Stimulated activated CD4-positive, alpha-beta T cell treated with anti-CD3 and anti-CD28 coated beads, Interleukin-12 subunit alpha, Interleukin-12 subunit beta, amount 100 ng/mL, for 24 hours (primary cell): ENCODE measurements around the gene GPR17.

ENCODE experiments used
- DNase-seq, 2 experiments: peaks; one replicate each; pipeline ENCODE4 v3.0.0-alpha.2; 2020; ENCODE audit warnings: low read depth in 2 of 2

The GPR17 gene

GRCh38 chr2:127630096-127630863 lies 15.7 kb upstream of the GPR17 start:
- no peak for DNase-seq

DNA sequence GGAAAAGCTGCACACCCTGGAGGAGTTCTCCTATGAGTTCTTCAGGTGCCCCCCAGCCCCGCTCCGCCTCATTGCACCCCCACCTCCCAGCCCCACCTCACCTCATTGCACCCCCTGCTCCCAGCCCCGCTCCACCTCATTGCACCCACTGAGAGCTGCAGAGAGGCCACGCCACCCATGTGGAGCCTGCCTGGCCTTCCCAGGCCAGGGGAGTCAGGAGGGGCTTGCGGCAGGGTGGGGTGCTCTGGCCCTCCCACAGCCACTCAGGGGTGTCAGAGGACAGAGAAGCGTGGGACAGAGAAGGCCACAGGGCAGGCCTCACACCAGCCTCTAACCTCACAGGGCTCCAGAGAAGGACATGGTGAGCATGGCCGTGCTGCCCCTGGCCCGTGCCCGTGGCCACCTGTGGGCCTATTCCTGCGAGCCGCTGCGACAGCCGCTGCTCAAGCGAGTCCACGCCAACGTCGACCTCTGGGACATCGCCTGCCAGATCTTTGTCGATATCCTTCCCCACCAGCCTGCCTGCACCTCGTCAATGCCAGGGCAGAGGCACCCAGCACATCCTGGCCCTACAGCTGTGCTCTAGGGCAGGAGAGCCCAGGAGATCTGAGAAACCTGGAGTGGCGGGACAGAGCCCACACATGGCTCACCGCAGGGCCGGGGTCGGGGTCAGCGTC lies 15.0 kb upstream of the GPR17 start:
- no peak for DNase-seq

DNA sequence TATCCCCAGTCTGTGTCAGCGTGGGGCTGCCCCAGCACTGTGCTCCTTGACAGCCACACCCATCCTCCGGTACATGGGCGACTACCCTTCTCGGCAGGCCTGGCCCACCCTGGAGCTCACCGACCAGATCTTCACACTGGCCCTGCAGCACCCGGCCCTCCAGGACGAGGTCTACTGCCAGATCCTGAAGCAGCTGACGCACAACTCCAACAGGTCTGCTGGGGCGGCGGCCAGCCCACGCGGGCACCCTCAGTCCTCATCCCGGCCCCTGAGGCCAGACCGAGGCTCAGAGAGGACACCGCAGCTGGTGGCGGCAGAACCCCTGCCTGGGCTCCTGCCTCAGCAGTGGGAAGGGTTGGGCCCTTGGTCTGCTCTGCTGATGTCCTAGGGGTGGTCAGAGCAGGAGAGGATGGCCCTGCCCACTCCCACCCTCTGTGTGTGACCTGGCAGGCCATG lies 14.4 kb upstream of the GPR17 start:
- DNase-seq, result no peak

- DNase-seq, result no peak
Observed at GRCh38 chr2:127631997-127632581, 13.9 kb upstream of the GPR17 start.

DNA sequence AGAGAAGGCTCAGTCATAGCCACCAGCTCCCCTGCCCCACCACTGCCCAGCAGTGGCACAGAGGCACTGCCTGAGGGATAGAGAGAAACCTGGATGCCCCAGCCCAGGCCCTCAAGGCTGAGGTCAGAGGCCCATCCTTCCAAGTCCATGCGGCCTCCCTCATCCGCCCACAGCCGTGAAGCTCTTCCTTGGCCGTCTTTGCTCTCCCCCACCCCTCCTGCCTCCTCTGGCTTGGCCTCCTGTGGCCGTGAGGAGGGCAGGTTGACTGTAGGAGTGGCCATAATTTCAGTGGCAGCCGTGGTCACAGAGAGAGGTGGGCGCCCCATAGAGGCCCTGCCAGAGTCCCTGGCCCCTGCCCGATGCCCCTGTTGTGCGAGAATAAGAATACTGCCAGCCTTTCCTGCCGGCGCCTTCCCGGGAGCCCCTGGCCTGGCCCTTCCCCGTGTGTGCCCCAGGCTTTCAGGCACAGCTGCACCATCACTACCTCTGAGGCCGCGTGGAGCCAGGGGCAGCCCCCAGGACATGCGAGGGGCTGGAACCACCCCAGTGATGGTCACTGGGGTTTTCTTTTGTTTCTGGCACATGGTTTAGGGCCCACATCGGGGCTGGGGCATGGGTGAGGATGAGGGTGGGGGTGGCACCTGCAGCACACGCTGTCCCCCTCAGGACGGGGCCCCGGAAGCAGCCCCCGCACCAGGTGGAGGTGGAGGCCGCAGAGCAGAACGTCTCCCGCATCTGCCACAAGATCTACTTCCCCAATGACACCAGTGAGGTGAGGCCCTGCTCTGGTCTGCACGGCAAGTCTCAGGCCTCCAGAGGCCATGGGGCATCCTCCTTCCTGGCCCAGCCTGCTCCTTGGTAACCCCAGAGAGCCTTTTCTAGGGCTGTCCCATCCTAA lies 13.1 kb upstream of the GPR17 start:
- no peak for DNase-seq

GRCh38 chr2:127633556-127634065 lies 12.3 kb upstream of the GPR17 start:
- DNase-seq, result no peak

GRCh38 chr2:127634066-127634617 lies 11.8 kb upstream of the GPR17 start:
- DNase-seq, result no peak

GRCh38 chr2:127634626-127635379 lies 11.2 kb upstream of the GPR17 start:
- no peak for DNase-seq

- DNase-seq, result no peak
Observed at GRCh38 chr2:127635380-127636237, 10.3 kb upstream of the GPR17 start.

- no peak for DNase-seq
Observed at GRCh38 chr2:127636248-127637235, 9.4 kb upstream of the GPR17 start.

DNA sequence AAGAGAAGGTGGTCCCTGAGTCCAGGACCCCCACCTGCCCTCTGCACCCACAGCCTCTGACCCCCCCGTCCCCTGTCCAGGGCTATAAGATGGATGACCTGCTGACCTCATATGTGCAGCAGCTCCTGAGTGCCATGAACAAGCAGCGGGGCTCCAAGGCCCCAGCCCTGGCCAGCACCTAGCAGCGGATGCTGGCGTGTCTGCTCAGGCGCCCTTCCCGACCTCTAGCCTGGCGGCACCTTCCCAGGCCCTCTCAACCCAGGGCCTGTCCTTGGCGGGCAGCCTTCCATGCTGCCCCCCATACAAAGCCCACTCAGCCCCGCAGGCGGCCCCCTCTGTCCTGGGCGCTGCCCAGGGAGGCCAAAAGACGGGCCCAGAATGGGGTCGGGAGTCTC lies 8.7 kb upstream of the GPR17 start:
- no peak for DNase-seq

- no peak for DNase-seq
Observed at GRCh38 chr2:127637725-127638252, 8.2 kb upstream of the GPR17 start.

- no peak for DNase-seq
Observed at GRCh38 chr2:127638361-127639110, 7.4 kb upstream of the GPR17 start.

- DNase-seq, result no peak
Observed at GRCh38 chr2:127639111-127639474, 6.9 kb upstream of the GPR17 start.

DNA sequence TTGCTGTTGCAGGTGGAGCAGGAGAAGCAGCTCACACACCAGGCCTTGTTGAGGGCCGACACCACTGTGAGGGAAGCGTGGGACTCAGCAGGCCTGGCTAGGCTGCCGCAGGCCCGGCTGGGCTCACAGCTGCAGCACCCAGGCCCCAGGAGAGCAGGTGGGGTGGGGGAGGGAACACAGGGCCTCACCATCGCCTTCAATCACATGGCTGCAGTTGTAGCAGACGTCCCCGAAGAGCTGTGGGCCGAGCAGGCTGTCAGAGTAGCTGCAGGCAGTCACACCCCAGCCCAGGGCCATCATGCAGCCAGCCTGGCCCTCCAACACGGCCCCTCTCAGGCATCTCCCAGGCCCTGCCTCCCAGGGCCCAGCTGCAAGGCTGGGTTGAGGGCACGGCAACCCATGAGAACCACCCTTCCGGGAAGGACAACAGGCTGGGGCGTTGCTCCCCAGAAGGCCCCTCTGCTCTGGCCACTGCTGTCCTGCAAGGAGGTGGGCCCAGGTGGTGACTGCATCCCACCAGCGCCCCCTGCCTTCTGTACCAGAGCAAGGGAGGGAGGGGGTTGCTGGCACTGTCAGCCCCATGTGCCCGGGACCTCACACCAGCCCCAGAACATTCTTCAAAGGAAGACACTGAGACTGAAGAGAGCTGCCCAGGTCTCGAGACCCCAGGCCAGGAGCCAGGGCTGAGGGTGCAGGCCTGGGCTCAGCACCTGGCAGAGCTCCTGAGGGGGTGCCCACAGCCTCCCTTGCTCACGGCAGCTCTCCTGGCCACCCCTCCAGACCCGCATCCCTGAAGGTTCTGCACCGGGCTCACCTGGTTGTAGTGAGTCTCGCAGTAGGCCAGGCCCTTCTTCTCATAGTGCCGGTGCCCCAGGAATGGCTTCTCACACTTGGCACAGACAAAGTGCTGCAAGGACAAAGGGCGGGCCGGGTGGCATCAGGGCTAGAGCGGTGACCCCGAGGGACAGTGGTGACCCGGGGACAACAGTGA lies 5.6 kb upstream of the GPR17 start:
- DNase-seq, result no peak

GRCh38 chr2:127641133-127641532 lies 4.8 kb upstream of the GPR17 start:
- DNase-seq, result no peak
